MM.1S (cell line): Measurements from ENCODE around the gene NPEPPS.

Experiments
- DNase-seq: peaks from one replicate; pipeline ENCODE4 v3.0.0-alpha.2; 2015
- H2AFZ ChIP-seq: fragments of 300-600 bp; sonication (generic); 2 replicates; pipeline ENCODE4 v1.6.0; 2016; ENCODE audit warnings: antibody characterized with exemption, low read length
- H3F3A ChIP-seq: fragments of 300-600 bp; sonication (generic); 2 replicates; pipeline ENCODE4 v1.6.1; 2016; ENCODE audit warnings: mild to moderate bottlenecking, antibody characterized with exemption, low read length, moderate library complexity, mixed read lengths; ENCODE audit not compliant: insufficient read depth
- H3K27ac ChIP-seq: fragments of 300-600 bp; sonication (generic); 2 replicates; pipeline ENCODE4 v1.5.1; 2016; ENCODE audit warnings: mild to moderate bottlenecking, low read length
- H3K27me3 ChIP-seq: fragments of 300-600 bp; sonication (generic); replicated peaks from 2 replicates; pipeline ENCODE4 v1.6.0; 2016; ENCODE audit warnings: low read length; ENCODE audit not compliant: insufficient read depth
- H3K36me3 ChIP-seq: fragments of 300-600 bp; sonication (generic); replicated peaks from 2 replicates; pipeline ENCODE4 v1.6.1; 2016; ENCODE audit warnings: mild to moderate bottlenecking, low read length, mixed read lengths; ENCODE audit not compliant: insufficient read depth
- H3K4me1 ChIP-seq: fragments of 300-600 bp; sonication (generic); 2 replicates; pipeline ENCODE4 v1.6.1; 2016; ENCODE audit warnings: low read length, mixed read lengths
- H3K4me2 ChIP-seq: fragments of 300-600 bp; sonication (generic); 2 replicates; pipeline ENCODE4 v1.6.0; 2016; ENCODE audit warnings: low read depth, low read length
- H3K4me3 ChIP-seq: fragments of 300-600 bp; sonication (generic); 2 replicates; pipeline ENCODE4 v1.5.1; 2016; ENCODE audit warnings: low read length, mixed read lengths
- H3K79me2 ChIP-seq: fragments of 300-600 bp; sonication (generic); 2 replicates; pipeline ENCODE4 v1.6.1; 2016; ENCODE audit warnings: mixed run types, low read length, mixed read lengths
- H3K9ac ChIP-seq: fragments of 300-600 bp; sonication (generic); 2 replicates; pipeline ENCODE4 v1.6.1; 2016; ENCODE audit warnings: low read length, mixed read lengths
- H3K9me2 ChIP-seq: fragments of 300-600 bp; sonication (generic); replicated peaks from 2 replicates; pipeline ENCODE4 v1.6.1; 2016; ENCODE audit warnings: mild to moderate bottlenecking, low read length, mixed read lengths; ENCODE audit not compliant: insufficient read depth
- H3K9me3 ChIP-seq: fragments of 300-600 bp; sonication (generic); replicated peaks from 2 replicates; pipeline ENCODE4 v1.6.1; 2016; ENCODE audit warnings: mild to moderate bottlenecking, low read length, mixed read lengths; ENCODE audit not compliant: insufficient read depth
- H4K20me1 ChIP-seq: fragments of 300-600 bp; sonication (generic); 2 replicates; pipeline ENCODE4 v1.6.1; 2016; ENCODE audit warnings: mild to moderate bottlenecking, low read length, moderate library complexity, mixed read lengths; ENCODE audit not compliant: insufficient read depth
- CTCF ChIP-seq: fragments of 300-600 bp; sonication (generic); IDR thresholded peaks from 2 replicates; pipeline ENCODE4 v1.5.1; 2016; ENCODE audit warnings: antibody characterized with exemption, low read length, mixed read lengths
- EZH2 ChIP-seq: fragments of 300-600 bp; sonication (generic); optimal IDR thresholded peaks from 2 replicates; pipeline ENCODE3; 2017; ENCODE audit warnings: low read depth, mild to moderate bottlenecking, antibody characterized with exemption, low read length, mixed read lengths
- EZH2phosphoT487 ChIP-seq: fragments of 300-600 bp; sonication (generic); IDR thresholded peaks from 2 replicates; pipeline ENCODE4 v1.6.1; 2018; ENCODE audit warnings: antibody characterized with exemption, low read length

NPEPPS gene

GRCh38 chr17:47660064-47660492 lies 129.2 kb downstream of the NPEPPS start:
- Histone ChIP-seq H2AFZ (no peak overlapping the region), H3K27ac (peak overlapping the region; percentile 78), H3K9me2 (no peaks in the 10 kb centered on the region), H3K27me3 (no peaks in the 10 kb centered on the region), H3K79me2 (peaks cover 89% of the 10 kb centered on the region), H3F3A (peaks cover 57% of the 10 kb centered on the region), H3K4me3 (peak overlapping the region; percentile 35), H3K9me3 (no peaks in the 10 kb centered on the region), H3K4me2 (peak overlapping the region; percentile 81), H4K20me1 (peaks cover 31% of the 10 kb centered on the region; the same call in 1 of the 2 replicates), H3K9ac (peak overlapping the region; percentile 12; the same call in 1 of the 2 replicates), H3K4me1 (peaks cover 74% of the 10 kb centered on the region), H3K36me3 (peaks cover 44% of the 10 kb centered on the region)
- TF ChIP-seq EZH2 (no peak), CTCF (peak; percentile 33), EZH2phosphoT487 (no peak)
- peak; percentile 86 for DNase-seq

GRCh38 chr17:47663912-47664623 lies 133.2 kb downstream of the NPEPPS start:
- H3F3A ChIP-seq: peaks cover 26% of the 10 kb centered on the region
- peak; percentile 40 for DNase-seq
- H3K9ac ChIP-seq: no peak overlapping the region
- H3K4me1 ChIP-seq: peaks cover 39% of the 10 kb centered on the region
- H4K20me1 ChIP-seq: peaks cover 16% of the 10 kb centered on the region; the same call in 1 of the 2 replicates
- TF ChIP-seq EZH2 (no peak), CTCF (peak; percentile 71), EZH2phosphoT487 (no peak)
- H3K9me3 ChIP-seq: no peaks in the 10 kb centered on the region
- H2AFZ ChIP-seq: no peak overlapping the region
- peak overlapping the region; percentile 3; the same call in 1 of the 2 replicates for H3K27ac ChIP-seq
- H3K36me3 ChIP-seq: peaks cover 38% of the 10 kb centered on the region
- no peak overlapping the region for H3K4me3 ChIP-seq
- no peaks in the 10 kb centered on the region for H3K9me2 ChIP-seq
- peaks cover 83% of the 10 kb centered on the region for H3K79me2 ChIP-seq
- H3K4me2 ChIP-seq: no peak overlapping the region
- no peaks in the 10 kb centered on the region for H3K27me3 ChIP-seq

- Histone ChIP-seq H3K4me2 (no peak overlapping the region), H3K27me3 (no peaks in the 10 kb centered on the region), H3K27ac (no peak overlapping the region), H3K79me2 (peaks cover 88% of the 10 kb centered on the region), H3K4me3 (no peak overlapping the region), H3K9me2 (no peaks in the 10 kb centered on the region), H3K9me3 (no peaks in the 10 kb centered on the region), H3K36me3 (peaks cover 43% of the 10 kb centered on the region), H3K9ac (no peak overlapping the region), H4K20me1 (peaks cover 19% of the 10 kb centered on the region; the same call in 1 of the 2 replicates), H3K4me1 (peaks cover 39% of the 10 kb centered on the region), H2AFZ (no peak overlapping the region), H3F3A (peaks cover 23% of the 10 kb centered on the region)
- DNase-seq: no peak
- TF ChIP-seq EZH2 (no peak), CTCF (no peak), EZH2phosphoT487 (no peak)
These were observed 133.7 kb downstream of the NPEPPS start for GRCh38 chr17:47664624-47664941.
